ENCODE results near the gene HDAC11. TPM values are rescaled to one million over a fixed set of nuclear protein-coding genes. Genes with fewer than 3 reads are reported as not detected.

The HDAC11 gene
- total RNA-seq, 2 experiments from 2014 or later, result 2.0 to 3.6 TPM

DNA sequence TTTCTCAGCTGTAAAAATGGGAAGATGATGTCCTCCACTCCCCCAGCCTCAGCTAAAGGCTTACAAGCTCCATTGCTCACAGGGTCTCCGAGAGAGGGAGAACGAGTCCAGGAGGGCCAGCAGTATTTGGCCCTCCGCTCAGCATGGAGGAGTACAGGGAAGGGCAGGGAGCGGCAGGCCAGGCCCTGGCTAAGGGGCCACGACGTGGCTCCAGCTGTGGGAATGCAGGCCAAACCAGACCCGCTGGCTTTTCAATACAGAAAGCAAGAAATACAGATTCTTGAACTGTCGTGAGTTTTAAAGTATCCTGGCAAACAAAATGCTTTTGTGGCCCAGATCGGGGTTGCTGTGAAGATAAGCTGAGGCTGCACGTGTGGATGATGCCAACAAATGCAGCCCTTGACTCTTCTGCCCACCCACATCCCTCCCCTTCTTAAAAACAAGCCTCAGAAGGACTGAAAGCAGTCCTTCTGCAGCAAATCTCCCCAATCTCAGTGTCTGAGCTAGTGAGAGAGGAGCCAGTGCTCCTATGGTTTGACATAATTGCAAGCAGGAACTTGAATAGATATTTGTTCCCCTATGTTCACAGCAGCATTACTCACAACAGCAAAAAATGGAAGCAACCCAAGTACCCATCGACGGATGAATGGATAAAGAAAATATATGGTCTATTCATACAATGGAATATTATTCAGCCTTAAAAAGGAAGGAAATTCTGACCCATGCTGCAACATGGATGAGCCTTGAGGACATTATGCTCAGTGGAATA lies 50.3 kb downstream of the HDAC11 start:
- no peak overlapping the region for H3K27ac Mint-ChIP-seq
- peaks cover 13% of the 10 kb centered on the region for H3K27me3 Mint-ChIP-seq
- DNase-seq, result no peak
- no peaks in the 10 kb centered on the region for H3K4me1 Mint-ChIP-seq
- no peak overlapping the region for H3K4me3 Mint-ChIP-seq
- ChIA-PET POLR2A (no interaction called here), CTCF (no interaction called here)
- H3K36me3 Mint-ChIP-seq (ENCODE audit: low read depth), result no peaks in the 10 kb centered on the region
- no peaks in the 10 kb centered on the region for H3K9me3 Mint-ChIP-seq

DNA sequence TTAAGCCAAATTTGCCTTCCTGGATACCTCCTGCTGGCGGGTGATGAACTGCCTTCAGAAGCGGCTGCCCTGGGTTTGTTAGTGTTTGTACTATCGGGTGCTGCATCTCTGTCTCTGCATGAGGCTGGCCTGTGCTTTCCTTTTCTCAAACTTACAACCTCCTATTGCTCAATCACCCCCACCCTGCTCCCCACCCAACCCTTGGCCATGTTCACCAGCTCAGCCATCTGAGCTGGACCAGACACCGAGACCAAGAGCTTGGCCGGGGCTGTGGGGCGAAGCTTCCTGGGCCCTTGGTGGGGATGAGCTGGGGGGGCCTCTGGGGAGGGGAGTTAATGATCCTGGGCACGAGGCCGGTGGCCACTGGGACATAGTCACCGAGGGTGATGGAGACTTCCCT lies 52.0 kb downstream of the HDAC11 start:
- H3K27me3 Mint-ChIP-seq, result peaks cover 13% of the 10 kb centered on the region
- peaks cover 4% of the 10 kb centered on the region for H3K4me1 Mint-ChIP-seq
- DNase-seq, result no peak
- ChIA-PET CTCF (no interaction called here), POLR2A (no interaction called here)
- H3K4me3 Mint-ChIP-seq, result no peak overlapping the region
- H3K9me3 Mint-ChIP-seq, result no peaks in the 10 kb centered on the region
- no peak overlapping the region for H3K27ac Mint-ChIP-seq
- H3K36me3 Mint-ChIP-seq (ENCODE audit: low read depth), result no peaks in the 10 kb centered on the region

DNA sequence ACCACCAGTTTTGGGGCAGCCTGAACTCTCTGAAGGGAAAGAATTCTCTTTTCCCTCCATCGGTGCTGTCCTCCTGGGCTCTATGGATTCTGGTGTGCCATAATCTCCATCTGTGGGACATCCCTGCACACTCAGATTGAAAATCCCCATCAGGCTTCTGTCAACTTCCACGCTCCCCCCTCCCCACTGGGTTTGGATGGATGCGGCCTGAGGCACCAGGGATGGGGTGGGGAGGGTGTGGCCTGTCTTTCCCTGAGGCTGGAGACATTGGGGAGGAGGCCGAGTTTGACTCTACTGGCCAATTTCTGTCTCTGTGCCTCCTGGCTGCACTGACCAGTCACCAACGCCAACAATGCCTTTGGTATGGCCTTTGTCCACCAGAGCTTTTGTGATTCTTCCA lies 52.5 kb downstream of the HDAC11 start:
- H3K27me3 Mint-ChIP-seq, result peaks cover 16% of the 10 kb centered on the region
- no peak overlapping the region for H3K4me3 Mint-ChIP-seq
- ChIA-PET CTCF (no interaction called here), POLR2A (no interaction called here)
- H3K4me1 Mint-ChIP-seq, result peaks cover 6% of the 10 kb centered on the region
- no peaks in the 10 kb centered on the region for H3K9me3 Mint-ChIP-seq
- no peaks in the 10 kb centered on the region for H3K36me3 Mint-ChIP-seq (ENCODE audit: low read depth)
- no peak overlapping the region for H3K27ac Mint-ChIP-seq
- no peak for DNase-seq

DNA sequence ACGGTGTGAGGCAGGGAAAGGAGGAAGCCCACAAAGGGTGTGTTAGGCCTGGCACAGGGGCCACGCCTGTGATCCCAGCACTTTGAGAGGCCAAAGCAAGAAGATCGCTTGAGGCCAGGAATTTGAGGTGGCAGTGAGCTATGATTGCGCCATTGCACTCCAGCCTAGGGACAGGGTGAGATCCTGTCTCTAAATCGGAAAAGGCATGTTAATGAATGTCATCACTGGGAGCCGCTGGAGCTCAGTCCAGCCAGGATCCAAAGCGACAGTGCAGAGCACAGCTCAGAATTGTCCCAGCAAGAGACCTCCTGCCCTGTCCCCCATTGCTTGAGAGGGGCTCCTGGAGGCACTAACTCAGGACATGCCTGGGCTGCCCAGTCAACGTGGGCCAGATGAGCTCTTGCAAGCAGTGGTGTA lies 53.8 kb downstream of the HDAC11 start:
- H3K27me3 Mint-ChIP-seq, result peaks cover 14% of the 10 kb centered on the region
- ChIA-PET CTCF (interaction anchor here (2.0 kb wide), 1 partner anchor 10 kb away, joined by 5 read pairs; no protein-coding TSS in a partner anchor), POLR2A (no interaction called here)
- no peaks in the 10 kb centered on the region for H3K36me3 Mint-ChIP-seq (ENCODE audit: low read depth)
- DNase-seq, result no peak
- H3K9me3 Mint-ChIP-seq, result no peaks in the 10 kb centered on the region
- H3K4me1 Mint-ChIP-seq, result peaks cover 6% of the 10 kb centered on the region
- no peak overlapping the region for H3K27ac Mint-ChIP-seq
- H3K4me3 Mint-ChIP-seq, result no peak overlapping the region

DNA sequence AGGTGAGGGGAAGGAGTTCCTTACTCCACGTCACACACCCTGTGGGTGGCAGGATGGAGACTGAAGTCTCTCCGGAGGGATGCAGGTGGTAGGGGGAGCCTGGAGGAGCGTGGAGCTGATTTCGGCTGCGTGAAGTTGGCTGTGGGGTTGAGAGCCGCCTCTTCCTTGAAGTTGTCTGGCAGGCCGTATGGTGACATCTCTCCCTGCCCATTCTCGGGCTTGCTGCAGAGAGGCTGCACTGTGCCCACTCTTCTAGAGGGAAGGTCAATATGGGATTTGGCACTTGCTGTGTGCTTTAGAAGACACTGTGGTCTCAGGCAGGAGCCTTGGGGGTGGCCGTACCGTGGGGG lies 55.4 kb downstream of the HDAC11 start:
- Mint-ChIP-seq H3K27me3 (peaks cover 6% of the 10 kb centered on the region), H3K9me3 (no peaks in the 10 kb centered on the region), H3K27ac (no peak overlapping the region), H3K4me1 (peaks cover 6% of the 10 kb centered on the region), H3K36me3 (ENCODE audit: low read depth) (no peaks in the 10 kb centered on the region), H3K4me3 (no peak overlapping the region)
- ChIA-PET POLR2A (no interaction called here), CTCF (interaction anchor here (2.0 kb wide), 1 partner anchor 9 kb away, joined by 5 read pairs; no protein-coding TSS in a partner anchor)
- DNase-seq, result no peak

DNA sequence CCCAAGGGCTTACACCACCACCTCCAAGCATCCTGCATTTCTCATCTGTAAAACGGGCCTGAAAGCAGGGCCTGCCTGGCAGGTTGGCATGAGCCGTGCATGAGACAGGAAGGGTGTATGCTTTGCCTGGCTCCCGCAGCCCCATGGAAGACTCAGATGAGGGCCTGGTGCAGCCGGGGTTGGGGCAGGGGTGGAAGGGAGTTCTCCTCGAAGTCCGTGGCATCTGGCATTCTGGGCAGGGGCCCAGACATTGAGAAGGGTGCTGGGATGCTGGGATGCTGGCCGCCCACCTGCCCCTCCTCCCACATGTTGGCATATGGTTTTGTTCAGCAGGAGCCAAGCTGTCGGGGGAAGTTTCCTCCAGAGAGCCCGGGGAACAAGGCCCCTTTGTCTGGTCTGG lies 55.8 kb downstream of the HDAC11 start:
- no peaks in the 10 kb centered on the region for H3K9me3 Mint-ChIP-seq
- CTCF ChIA-PET, result interaction anchor here (1.2 kb wide), 1 partner anchor 21 kb away, joined by 3 read pairs; no protein-coding TSS in a partner anchor
- no peaks in the 10 kb centered on the region for H3K36me3 Mint-ChIP-seq (ENCODE audit: low read depth)
- H3K4me1 Mint-ChIP-seq, result peaks cover 6% of the 10 kb centered on the region
- no peak overlapping the region for H3K4me3 Mint-ChIP-seq
- no peak for DNase-seq
- no peak overlapping the region for H3K27ac Mint-ChIP-seq
- POLR2A ChIA-PET, result no interaction called here
- peaks cover 4% of the 10 kb centered on the region for H3K27me3 Mint-ChIP-seq

DNA sequence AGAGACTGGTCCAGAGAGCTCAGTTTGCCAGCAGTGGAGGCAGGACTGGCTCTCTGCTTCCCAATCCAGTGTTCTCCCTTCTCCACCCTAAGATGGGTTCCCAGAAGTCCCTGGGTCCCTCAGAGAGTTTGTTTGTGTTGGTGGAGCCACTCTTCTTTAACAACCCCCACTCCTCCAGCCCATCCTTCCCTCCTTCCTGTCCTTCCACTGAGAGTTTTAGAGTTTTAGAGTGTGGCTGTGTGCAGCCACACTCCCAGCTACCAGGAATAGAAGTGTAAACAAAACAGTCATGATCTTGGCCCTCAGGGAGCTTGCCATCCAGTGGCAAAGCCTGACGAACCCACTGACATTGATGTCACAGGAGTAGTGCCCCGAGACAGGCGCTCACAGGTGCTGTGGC lies 56.3 kb downstream of the HDAC11 start:
- Mint-ChIP-seq H3K36me3 (ENCODE audit: low read depth) (no peaks in the 10 kb centered on the region), H3K27me3 (peaks cover 4% of the 10 kb centered on the region), H3K9me3 (no peaks in the 10 kb centered on the region), H3K27ac (no peak overlapping the region), H3K4me3 (no peak overlapping the region), H3K4me1 (peaks cover 6% of the 10 kb centered on the region)
- no peak for DNase-seq
- POLR2A ChIA-PET, result no interaction called here
- CTCF ChIA-PET, result interaction anchor here (1.2 kb wide), 1 partner anchor 22 kb away, joined by 3 read pairs; no protein-coding TSS in a partner anchor

DNA sequence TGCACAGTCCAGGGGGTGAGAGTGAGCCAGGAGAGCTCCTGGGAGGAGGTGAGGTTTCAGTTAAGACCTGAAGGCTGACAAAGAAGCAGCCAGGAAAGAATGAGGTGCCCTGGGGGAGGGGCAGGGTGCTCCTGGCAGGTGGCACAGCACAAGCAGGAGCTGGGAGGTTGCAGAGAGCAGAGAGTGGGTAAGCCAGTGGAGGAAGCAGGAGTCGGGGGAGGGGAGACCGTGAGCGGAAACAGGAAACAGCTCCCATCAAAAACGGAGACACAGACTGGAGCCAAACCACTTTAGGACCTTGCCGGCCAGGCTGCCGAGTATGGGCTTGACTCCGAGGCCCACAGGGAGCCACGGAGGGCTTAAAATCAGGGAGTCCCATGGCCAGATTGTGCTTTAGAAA lies 56.7 kb downstream of the HDAC11 start:
- Mint-ChIP-seq H3K27ac (no peak overlapping the region), H3K4me1 (peaks cover 7% of the 10 kb centered on the region), H3K9me3 (no peaks in the 10 kb centered on the region), H3K4me3 (no peak overlapping the region), H3K36me3 (ENCODE audit: low read depth) (no peaks in the 10 kb centered on the region), H3K27me3 (peaks cover 4% of the 10 kb centered on the region)
- CTCF ChIA-PET, result interaction anchor here (1.2 kb wide), 1 partner anchor 22 kb away, joined by 3 read pairs; no protein-coding TSS in a partner anchor
- DNase-seq, result no peak
- POLR2A ChIA-PET, result no interaction called here

DNA sequence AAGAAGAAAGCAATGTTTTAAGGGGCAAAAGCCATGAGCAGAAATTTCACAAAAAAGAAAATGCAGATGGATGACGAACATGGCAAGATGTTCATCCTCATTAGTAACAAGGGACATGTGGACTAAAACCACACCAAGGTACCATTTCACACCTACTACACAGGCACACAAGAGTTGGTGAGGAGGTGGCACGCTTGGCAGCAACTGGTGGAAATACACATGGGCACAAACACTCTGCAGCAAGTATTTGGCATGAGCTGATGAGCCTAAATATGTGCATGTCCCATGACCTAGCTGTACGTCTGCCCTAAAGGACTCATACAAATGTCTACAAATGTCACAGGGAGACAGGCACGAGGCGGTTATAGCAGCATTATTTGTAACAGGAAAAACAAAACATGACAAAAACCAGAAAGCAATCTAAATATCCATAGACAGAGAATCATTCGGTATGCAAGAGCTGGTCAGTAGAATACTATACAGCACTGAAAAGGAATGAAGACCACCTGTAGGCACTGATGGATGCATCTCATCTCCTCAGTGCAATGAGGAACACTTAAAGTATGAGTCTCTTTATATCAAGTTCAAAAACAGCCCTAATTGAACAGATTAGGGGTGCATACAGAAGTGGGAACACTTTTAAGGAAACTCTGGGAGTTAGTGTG lies 57.3 kb downstream of the HDAC11 start:
- ChIA-PET CTCF (interaction anchor here (1.2 kb wide), 1 partner anchor 23 kb away, joined by 3 read pairs; no protein-coding TSS in a partner anchor), POLR2A (no interaction called here)
- H3K27me3 Mint-ChIP-seq, result peaks cover 8% of the 10 kb centered on the region
- peaks cover 4% of the 10 kb centered on the region for H3K9me3 Mint-ChIP-seq
- peaks cover 7% of the 10 kb centered on the region for H3K4me1 Mint-ChIP-seq
- no peak overlapping the region for H3K27ac Mint-ChIP-seq
- no peak overlapping the region for H3K4me3 Mint-ChIP-seq
- peaks cover 3% of the 10 kb centered on the region for H3K36me3 Mint-ChIP-seq (ENCODE audit: low read depth)
- no peak for DNase-seq

DNA sequence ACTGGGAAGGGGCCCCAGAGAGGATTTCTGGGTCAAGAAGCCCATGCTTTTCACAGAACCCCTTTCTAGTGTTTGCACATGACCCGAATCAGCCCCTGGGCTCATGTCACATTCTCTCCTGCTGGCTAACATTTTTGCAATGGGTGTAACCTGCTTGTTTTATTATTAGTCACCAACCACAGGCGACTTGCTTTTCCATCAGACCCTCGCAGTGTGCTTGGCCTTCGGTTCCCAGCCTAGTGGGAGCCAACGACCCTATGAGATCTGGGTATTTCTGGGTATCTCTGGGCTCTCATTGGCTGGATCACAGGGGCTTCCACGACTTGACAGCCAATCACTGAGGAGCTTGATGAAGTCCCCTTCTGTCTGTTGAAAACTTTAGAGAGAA lies 57.8 kb downstream of the HDAC11 start:
- peaks cover 10% of the 10 kb centered on the region for H3K27me3 Mint-ChIP-seq
- H3K36me3 Mint-ChIP-seq (ENCODE audit: low read depth), result peaks cover 3% of the 10 kb centered on the region
- no peak overlapping the region for H3K4me3 Mint-ChIP-seq
- DNase-seq, result no peak
- H3K9me3 Mint-ChIP-seq, result peaks cover 4% of the 10 kb centered on the region
- ChIA-PET POLR2A (no interaction called here), CTCF (no interaction called here)
- H3K4me1 Mint-ChIP-seq, result peaks cover 7% of the 10 kb centered on the region
- no peak overlapping the region for H3K27ac Mint-ChIP-seq

DNA sequence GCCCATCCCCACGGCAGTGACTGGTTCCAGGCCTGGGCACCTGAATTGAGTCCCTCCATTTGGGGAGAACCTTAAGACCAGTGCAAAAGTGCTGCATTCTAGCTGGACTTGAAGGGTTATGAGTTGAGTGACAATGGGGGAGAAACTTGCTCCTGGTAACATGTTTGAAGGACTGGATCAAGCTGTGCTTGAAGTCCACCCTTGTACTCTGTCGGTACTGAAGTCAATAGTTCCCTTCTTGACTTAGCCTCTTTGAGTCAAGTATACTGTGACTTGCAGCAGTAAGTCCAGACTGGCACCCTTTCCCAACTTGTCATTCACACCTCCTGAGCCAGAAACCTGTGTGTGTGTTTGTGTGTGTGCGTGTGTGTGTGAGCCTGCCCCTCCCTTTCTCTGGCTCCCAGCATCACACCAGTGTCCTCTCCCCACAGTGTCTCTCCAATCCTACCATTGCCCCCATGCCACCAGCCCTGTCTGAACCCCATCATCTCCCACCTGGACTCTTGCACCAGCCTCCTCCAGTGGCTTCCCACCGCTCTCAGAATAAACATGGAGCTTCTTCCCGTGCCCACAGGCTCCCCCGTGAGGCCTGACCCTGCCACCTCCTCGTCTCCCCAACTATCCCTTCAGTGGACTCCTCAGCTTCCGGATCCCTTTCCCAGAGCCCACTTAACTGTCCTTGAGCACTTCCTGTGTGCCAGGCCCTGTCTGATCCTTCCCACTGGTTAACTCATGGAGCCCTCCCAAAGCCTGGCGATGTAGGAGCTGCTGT lies 58.6 kb downstream of the HDAC11 start:
- Mint-ChIP-seq H3K4me3 (no peak overlapping the region), H3K27me3 (peaks cover 12% of the 10 kb centered on the region), H3K36me3 (ENCODE audit: low read depth) (peaks cover 3% of the 10 kb centered on the region), H3K9me3 (peaks cover 4% of the 10 kb centered on the region), H3K27ac (no peak overlapping the region), H3K4me1 (peaks cover 7% of the 10 kb centered on the region)
- POLR2A ChIA-PET, result no interaction called here
- no peak for DNase-seq
- CTCF ChIA-PET, result no interaction called here

DNA sequence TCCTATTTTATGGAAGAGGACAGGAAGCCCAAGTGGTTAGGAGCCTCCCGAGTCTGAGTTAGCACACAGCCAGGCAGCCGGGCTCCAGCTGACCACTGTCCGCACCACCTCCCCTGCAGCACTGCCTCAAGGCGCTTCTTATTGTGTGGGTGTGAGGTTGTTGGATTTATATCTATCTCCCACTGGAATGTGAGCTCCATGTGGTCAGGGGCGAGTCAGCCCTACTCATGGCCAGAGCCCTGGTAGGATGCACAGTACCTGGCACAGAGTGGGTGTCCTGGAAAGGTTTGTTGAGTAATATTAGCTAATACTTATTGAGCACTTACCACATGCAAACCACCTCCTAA lies 59.2 kb downstream of the HDAC11 start:
- Mint-ChIP-seq H3K4me3 (no peak overlapping the region), H3K36me3 (ENCODE audit: low read depth) (peaks cover 3% of the 10 kb centered on the region), H3K27me3 (peaks cover 13% of the 10 kb centered on the region), H3K27ac (no peak overlapping the region), H3K9me3 (peaks cover 4% of the 10 kb centered on the region), H3K4me1 (peaks cover 13% of the 10 kb centered on the region)
- ChIA-PET CTCF (interaction anchor here (1.5 kb wide), 1 partner anchor 43 kb away, joined by 5 read pairs; no protein-coding TSS in a partner anchor), POLR2A (no interaction called here)
- no peak for DNase-seq

DNA sequence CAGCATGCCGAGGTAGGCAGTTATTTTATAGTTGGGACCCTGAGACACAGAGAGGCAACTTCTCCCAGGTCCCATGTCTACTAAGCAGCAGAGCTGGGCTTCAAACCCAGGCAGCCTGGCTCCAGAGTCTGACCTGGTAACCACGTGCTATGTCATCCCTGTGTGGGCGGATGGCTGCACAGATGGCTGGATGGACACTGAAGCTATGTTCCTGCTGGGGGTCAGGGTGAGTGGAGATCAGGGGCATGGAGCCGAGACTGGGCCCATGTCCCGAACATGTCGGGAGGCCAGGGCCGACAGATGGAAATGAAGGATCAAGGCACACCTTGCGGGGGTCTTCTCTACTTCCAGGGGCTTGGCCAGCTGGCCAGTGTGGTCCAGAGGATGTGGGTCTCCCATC lies 59.6 kb downstream of the HDAC11 start:
- Mint-ChIP-seq H3K27me3 (peaks cover 13% of the 10 kb centered on the region), H3K9me3 (peaks cover 4% of the 10 kb centered on the region), H3K36me3 (ENCODE audit: low read depth) (peaks cover 3% of the 10 kb centered on the region), H3K4me3 (no peak overlapping the region), H3K4me1 (peaks cover 17% of the 10 kb centered on the region), H3K27ac (no peak overlapping the region)
- no peak for DNase-seq
- ChIA-PET CTCF (interaction anchor here (1.5 kb wide), 1 partner anchor 43 kb away, joined by 5 read pairs; no protein-coding TSS in a partner anchor), POLR2A (no interaction called here)
